OCI-LY3 (cell line): ENCODE results near the gene GNB1.

ENCODE experiments used
- CTCF ChIP-seq: fragments of 200-600, 300-600 bp; sonication (generic); IDR thresholded peaks from 2 replicates; pipeline ENCODE4 v1.5.1; 2014; ENCODE audit warnings: antibody characterized with exemption, low read length, low read depth
- EZH2phosphoT487 ChIP-seq: fragments of 200-600 bp; shearing (Covaris generic); IDR thresholded peaks from 2 replicates; pipeline ENCODE4 v1.6.1; 2018; ENCODE audit warnings: antibody characterized with exemption, mixed run types, low read depth

GRCh38 chr1:1779320-1779675 is 111.6 kb downstream of the GNB1 start:
- no peak for TF ChIP-seq CTCF
- TF ChIP-seq EZH2phosphoT487, result no peak
